Activated T-cell treated with anti-CD3 and anti-CD28 coated beads, Interleukin-2, amount 50 U/mL, for 1 hour (primary cell): Measurements from ENCODE around the gene SH3RF3.

Experiments
- DNase-seq: peaks from one replicate; pipeline ENCODE4 v3.0.0-alpha.2; 2020

SH3RF3 gene

GRCh38 chr2:109447251-109447661, 318.3 kb downstream of the SH3RF3 start:
- DNase-seq = no peak

GRCh38 chr2:109447776-109448175, 318.8 kb downstream of the SH3RF3 start:
- no peak for DNase-seq

DNA sequence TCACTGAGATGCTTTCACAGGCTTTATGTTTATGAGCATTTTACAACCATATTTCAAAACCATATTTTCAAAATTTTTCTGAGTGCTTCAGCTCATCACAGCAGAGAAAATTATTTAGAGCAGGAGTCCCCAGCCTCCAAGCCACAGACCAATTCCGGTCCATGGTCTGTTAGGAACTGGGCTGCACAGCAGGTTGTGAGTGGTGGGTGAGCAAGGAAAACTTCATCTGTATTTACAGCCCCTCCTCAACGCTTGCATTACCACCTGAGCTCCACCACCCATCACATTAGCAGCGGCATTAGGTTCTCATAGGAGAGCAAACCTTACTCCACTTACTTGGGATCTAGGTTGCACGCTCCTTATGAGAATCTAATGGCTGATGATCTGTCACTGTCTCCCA, 319.2 kb downstream of the SH3RF3 start:
- DNase-seq = no peak

GRCh38 chr2:109448946-109449788, 320.2 kb downstream of the SH3RF3 start:
- DNase-seq = no peak

DNA sequence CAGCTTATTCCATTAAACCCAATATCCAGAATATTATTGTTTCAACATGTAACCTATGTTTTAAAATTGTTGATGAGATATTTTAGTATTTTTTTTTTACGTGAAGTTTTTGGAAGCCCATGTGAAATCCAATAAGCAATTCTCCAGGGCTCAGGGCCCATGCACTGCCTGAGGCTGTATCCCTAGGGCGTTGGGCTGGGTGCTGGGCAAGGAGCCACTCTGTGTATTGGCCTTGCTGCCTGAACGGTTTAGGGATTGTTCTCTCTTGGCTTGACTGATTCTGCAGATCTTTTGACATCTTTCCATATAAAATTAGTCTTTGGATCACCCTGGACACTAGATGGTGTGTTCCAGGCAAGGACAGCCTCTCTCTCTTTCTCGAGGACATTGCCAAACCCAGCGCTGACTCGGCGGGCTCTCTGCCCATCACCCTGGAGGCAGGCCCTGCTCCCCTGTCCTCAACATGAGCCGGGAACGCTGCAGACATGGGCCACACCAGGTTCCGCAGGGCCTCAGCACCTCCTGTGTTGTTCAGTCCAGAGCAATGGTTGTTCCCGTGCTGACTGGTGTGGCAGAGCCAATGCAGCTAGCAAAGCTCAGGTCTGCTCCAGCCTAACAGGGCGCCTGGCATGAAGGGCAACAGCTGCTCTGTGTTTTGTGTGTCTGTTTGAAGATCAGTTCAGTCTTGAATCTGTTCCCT, 321.7 kb downstream of the SH3RF3 start:
- no peak for DNase-seq

DNA sequence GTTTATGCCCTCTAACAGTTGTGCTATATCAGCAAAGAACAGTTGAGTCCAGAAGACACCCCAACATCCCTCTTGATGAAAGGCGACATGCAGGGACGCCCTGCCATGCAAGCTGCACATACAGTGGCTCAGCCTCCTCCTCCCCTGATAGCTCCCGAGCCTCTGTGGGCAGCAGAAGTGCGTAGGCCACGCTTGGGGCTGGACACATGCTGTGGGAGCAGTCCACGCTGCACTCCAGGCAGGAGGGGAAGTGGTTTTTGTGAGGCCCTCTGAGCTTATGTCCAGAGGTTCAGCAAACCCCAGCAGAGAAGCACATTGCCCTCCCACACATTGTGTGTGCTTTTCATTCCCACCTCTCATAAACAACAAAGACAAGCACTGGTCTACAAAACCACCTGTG, 322.7 kb downstream of the SH3RF3 start:
- no peak for DNase-seq

- DNase-seq = no peak
These were observed 323.6 kb downstream of the SH3RF3 start for GRCh38 chr2:109452318-109453305.

GRCh38 chr2:109453371-109453995, 324.5 kb downstream of the SH3RF3 start:
- no peak for DNase-seq

DNA sequence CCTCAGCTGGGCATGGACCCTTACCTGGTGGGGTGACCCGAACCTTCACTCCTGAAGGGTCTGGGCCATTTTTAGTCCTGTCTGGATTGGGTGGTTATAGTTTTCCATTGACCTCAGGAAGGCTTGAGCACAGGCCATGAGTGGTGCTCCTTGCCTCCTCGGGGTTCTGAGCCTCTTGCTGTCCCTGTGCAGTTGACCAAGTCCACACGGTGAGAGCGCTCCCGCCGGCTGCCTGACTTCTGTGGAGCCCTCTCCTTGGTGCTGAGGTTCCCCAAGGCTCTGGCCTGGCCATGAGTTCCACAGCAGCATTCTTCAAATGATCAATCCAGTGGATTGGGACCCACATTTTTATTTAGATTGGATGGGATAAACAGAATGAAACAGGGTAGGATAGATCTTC, 325.3 kb downstream of the SH3RF3 start:
- no peak for DNase-seq

- no peak for DNase-seq
These were observed 325.9 kb downstream of the SH3RF3 start for GRCh38 chr2:109454765-109455394.

DNA sequence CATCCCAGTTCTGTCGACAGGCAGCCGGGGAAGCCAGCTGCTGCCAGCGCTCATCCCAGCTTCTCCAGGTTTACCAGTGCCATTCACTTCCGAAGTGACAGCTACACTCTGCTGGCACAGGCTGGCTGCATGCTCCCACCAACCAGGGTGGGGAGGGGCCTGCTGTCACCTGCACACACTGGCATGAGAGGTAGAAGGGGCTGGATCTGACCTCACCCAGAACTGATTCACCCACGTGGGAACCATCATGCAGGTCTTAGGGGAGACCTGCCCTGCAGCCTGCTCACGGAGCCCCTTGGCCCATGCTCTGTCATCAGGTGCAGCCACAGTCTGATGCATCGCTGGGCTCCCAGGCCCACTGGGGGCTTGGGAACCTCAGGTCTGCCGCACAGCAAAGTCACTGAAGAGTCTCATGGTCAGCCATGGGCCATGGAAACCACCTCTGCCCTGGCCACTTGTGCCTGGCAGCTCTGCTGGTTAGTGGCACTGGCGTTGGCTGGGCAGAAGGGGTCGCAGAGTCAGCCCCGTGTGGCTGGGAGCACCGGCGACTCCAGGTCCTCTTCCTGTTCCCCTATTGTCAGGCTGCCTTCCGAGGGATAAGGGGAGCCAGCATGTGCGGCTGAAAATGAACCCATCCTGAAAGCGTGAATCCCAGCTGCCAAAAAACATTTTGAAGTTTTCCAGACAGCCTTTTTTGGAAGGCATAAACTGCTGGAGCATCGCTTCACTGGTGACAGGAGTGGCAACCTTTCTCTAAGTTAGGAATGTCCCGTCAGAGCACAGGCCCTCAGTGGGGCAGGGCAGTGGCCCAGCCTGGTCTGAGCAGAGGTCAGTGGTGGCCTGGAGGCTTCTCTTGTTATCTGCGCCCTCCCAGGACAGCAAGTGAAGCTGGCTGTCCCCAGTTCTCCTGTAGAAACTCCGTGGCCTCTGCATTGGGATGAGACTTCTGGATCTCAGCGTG, 327.0 kb downstream of the SH3RF3 start:
- no peak for DNase-seq

DNA sequence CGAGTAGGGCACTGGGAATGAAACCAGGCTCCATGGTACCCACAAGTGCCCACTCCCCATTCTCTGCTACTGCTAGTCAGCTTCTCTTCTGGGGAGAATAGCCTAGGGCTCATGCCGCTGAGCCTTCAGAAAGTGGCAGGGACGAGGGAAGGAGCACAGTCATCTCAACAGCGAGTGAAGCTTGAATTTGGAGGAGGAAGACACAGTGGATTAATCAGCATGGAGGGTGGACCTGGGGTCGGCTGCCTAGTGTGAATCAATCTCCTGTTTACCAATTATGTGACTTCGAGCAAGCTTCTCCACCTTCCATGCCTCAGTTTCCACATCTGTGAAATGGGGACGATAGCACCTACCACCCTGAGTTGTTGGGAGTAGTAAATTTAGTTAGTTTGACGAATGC, 327.8 kb downstream of the SH3RF3 start:
- no peak for DNase-seq

DNA sequence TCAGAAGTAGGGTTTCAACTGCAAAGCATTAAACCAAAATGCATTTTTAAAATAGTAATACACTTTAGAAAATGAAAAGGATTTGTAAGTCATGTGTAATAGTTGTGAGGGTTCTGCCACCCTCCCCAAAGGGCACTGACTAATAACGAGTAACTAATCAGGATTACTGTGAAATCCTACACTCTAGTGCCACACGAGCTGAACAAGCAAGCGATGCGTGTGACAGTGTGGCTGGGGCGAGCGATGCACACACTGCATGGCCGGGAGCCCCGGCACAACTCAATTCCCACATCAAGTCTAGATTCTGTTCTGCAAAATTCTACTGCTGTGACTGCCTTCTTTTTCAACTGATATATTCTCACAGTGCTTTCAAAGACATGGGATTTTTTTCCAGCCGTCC, 328.4 kb downstream of the SH3RF3 start:
- no peak for DNase-seq

DNA sequence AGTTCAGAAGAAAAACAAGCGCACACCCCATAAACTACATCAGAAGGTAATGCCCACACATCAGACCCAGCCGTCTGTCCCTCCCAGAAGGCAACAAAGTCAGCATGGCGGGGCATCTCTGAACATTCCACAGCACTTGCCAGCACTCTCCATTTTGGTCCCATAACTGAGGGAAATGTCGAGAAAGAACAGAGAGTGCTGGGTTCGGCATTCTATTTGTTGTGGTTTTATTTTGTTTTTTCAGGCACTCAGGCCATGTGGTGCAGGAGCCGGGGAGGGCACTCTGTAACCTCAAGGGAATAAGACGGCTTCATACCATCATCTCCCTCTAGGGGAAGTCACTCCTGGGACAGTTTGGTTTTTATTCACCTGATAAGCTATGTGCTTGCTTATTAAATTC, 328.8 kb downstream of the SH3RF3 start:
- DNase-seq = no peak

- no peak for DNase-seq
These were observed 329.5 kb downstream of the SH3RF3 start for GRCh38 chr2:109458512-109458911.

DNA sequence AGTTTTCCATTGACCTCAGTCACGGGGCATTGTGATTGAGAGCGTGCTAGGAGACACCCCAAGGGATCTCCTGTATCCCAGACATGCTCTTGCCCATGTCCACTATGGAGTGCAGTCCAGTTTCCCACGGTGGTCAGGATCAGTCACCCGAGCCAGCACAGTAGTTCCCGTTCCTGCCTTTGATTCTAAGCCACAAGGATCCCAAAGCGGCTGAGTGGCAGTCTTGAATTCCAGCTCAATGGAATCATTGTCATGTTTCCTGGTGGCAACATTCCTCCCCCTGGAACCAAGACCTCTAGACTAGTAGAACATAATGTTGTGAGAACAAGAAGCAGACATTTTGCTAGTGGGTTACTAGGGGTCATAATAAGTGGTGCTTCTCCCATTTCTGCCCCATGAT, 330.5 kb downstream of the SH3RF3 start:
- no peak for DNase-seq

- no peak for DNase-seq
These were observed 331.7 kb downstream of the SH3RF3 start for GRCh38 chr2:109460553-109461324.

DNA sequence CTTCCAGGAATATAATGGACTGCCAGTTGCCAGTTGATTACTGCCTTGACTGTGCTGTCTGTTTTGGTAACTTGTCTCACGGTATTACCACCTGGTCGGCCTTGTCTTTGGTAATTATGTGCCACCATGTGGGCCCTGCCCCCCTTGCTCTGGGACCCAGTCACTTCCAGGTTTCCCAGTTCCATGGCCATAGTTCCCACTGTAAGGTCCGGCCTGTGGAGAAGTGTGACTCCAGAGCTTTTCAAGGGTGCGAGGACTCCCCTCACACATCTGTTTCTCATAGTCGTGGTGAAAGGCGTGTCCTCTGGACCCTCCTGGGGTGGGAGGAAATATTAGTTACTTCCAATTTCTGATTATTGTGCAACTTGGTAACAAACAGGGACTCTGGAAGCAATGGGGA, 334.2 kb downstream of the SH3RF3 start:
- DNase-seq = no peak

- no peak for DNase-seq
These were observed 334.9 kb downstream of the SH3RF3 start for GRCh38 chr2:109463891-109464290.
